ENCODE measurements around the gene BCAS3.
A peak's percentile ranks its signal among the peaks of the same experiment; 100 is the strongest.

The BCAS3 gene

GRCh38 chr17:61189968-61190367 is 512.3 kb downstream of the BCAS3 start:
- in situ Hi-C loops (cut with HindIII; ENCODE audit: low sequenced_read_pairs), result no loop called here
- no peak overlapping the region for H3K4me3 ChIP-seq (ENCODE audit: low read depth, low read length)
- no peak for TF ChIP-seq CTCF (IDR thresholded peaks at IDR 0.05; ENCODE audit: low read depth, low read length, missing control alignments)
- no peak for DNase-seq (ENCODE audit: low read depth)

GRCh38 chr17:61196302-61196704 is 518.7 kb downstream of the BCAS3 start:
- no peak overlapping the region for H3K4me3 ChIP-seq (ENCODE audit: low read depth, low read length)
- in situ Hi-C loops (cut with HindIII; ENCODE audit: low sequenced_read_pairs), result no loop called here
- no peak for DNase-seq (ENCODE audit: low read depth)
- TF ChIP-seq CTCF (IDR thresholded peaks at IDR 0.05; ENCODE audit: low read depth, low read length, missing control alignments), result no peak

GRCh38 chr17:61196799-61197198 is 519.1 kb downstream of the BCAS3 start:
- no peak overlapping the region for H3K4me3 ChIP-seq (ENCODE audit: low read depth, low read length)
- TF ChIP-seq CTCF (IDR thresholded peaks at IDR 0.05; ENCODE audit: low read depth, low read length, missing control alignments), result no peak
- in situ Hi-C loops (cut with HindIII; ENCODE audit: low sequenced_read_pairs), result no loop called here
- DNase-seq (ENCODE audit: low read depth), result no peak

GRCh38 chr17:61199431-61200338 is 522.0 kb downstream of the BCAS3 start:
- in situ Hi-C loops (cut with HindIII; ENCODE audit: low sequenced_read_pairs), result no loop called here
- no peak for TF ChIP-seq CTCF (IDR thresholded peaks at IDR 0.05; ENCODE audit: low read depth, low read length, missing control alignments)

GRCh38 chr17:61200339-61200715 is 522.7 kb downstream of the BCAS3 start:
- DNase-seq (ENCODE audit: low read depth), result no peak
- no peak for TF ChIP-seq CTCF (IDR thresholded peaks at IDR 0.05; ENCODE audit: low read depth, low read length, missing control alignments)
- H3K4me3 ChIP-seq (ENCODE audit: low read depth, low read length), result no peak overlapping the region
- in situ Hi-C loops (cut with HindIII; ENCODE audit: low sequenced_read_pairs), result no loop called here

More at GRCh38 chr17:61199431-61200338, 522.0 kb downstream of the BCAS3 start:
- H3K4me3 ChIP-seq (ENCODE audit: low read depth, low read length), result no peak overlapping the region
- DNase-seq (ENCODE audit: low read depth), result no peak

- no peak for TF ChIP-seq CTCF (IDR thresholded peaks at IDR 0.05; ENCODE audit: low read depth, low read length, missing control alignments)
- DNase-seq (ENCODE audit: low read depth), result peak; percentile 83
- no peak overlapping the region for H3K4me3 ChIP-seq (ENCODE audit: low read depth, low read length)
- in situ Hi-C loops (cut with HindIII; ENCODE audit: low sequenced_read_pairs), result no loop called here
Measured at GRCh38 chr17:61201211-61201610, 523.6 kb downstream of the BCAS3 start.

Measured in astrocyte of the cerebellum (primary cell).